LHCN-M2 (cell line): Measurements from ENCODE around the gene CAMSAP1. TPM values are rescaled to one million over a fixed set of nuclear protein-coding genes. Genes with fewer than 3 reads are reported as not detected.

Experiments used
- DNase-seq: peaks from one replicate; pipeline ENCODE4 v3.0.0-alpha.2; 2012; ENCODE audit warnings: low read depth
- total RNA-seq: library from RNA; depleted of rRNA; stranded (reverse); fragments of >200 nt; gene quantifications from 2 replicates; pipeline ENCODE4 v1.2.3, GENCODE V29; 2014

CAMSAP1 gene
- total RNA-seq, 1 experiment from 2014 or later, result 32.0 TPM

GRCh38 chr9:135941288-135941995, 34.1 kb upstream of the CAMSAP1 start:
- no peak for DNase-seq

- DNase-seq, result peak; percentile 21
These were observed 32.3 kb upstream of the CAMSAP1 start for GRCh38 chr9:135939351-135940265.

GRCh38 chr9:135937521-135938489, 30.5 kb upstream of the CAMSAP1 start:
- no peak for DNase-seq

- DNase-seq, result no peak
These were observed 25.8 kb upstream of the CAMSAP1 start for GRCh38 chr9:135933114-135933513.

- no peak for DNase-seq
These were observed 25.3 kb upstream of the CAMSAP1 start for GRCh38 chr9:135932656-135933055.

- DNase-seq, result no peak
These were observed 24.0 kb upstream of the CAMSAP1 start for GRCh38 chr9:135931349-135931820.

GRCh38 chr9:135930446-135931345, 23.4 kb upstream of the CAMSAP1 start:
- no peak for DNase-seq

DNA sequence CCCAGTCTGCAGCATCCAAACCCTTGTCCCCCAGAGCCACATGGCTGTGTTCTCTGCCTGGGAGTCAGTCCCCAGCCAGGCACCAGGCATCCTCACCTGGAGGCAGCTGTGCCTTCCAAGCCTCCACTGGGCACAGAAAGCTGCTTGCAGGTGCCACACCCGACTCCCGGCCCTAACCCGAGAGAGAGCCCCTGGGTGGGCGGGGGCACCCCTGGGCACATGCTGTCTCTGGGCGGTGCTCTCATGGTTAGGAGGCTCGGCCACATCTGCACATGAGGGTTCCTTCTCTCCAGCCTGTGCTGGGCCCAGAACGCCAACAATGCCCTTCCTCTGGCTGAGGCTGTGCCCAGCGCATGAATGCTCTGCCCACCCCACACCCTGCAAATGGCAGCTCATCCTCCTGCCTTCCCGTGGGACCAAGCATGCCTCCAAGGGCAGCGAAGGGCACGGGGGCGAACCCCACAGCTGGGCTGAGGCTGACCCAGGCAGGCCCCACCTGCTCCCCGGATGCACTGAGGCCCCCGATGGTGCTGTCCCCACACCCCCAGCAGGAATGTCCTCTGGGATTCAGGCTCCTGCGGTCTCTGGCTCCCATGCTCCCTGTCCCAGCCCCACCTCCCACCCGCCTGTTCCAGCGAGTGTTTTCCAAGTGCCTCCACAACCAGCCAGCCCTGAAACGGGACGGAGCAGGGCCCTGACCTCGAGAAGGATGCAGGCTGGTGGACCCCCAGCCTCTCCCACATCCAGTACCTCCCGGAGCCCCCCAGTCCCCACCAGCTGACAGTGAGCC, 22.5 kb upstream of the CAMSAP1 start:
- no peak for DNase-seq

DNA sequence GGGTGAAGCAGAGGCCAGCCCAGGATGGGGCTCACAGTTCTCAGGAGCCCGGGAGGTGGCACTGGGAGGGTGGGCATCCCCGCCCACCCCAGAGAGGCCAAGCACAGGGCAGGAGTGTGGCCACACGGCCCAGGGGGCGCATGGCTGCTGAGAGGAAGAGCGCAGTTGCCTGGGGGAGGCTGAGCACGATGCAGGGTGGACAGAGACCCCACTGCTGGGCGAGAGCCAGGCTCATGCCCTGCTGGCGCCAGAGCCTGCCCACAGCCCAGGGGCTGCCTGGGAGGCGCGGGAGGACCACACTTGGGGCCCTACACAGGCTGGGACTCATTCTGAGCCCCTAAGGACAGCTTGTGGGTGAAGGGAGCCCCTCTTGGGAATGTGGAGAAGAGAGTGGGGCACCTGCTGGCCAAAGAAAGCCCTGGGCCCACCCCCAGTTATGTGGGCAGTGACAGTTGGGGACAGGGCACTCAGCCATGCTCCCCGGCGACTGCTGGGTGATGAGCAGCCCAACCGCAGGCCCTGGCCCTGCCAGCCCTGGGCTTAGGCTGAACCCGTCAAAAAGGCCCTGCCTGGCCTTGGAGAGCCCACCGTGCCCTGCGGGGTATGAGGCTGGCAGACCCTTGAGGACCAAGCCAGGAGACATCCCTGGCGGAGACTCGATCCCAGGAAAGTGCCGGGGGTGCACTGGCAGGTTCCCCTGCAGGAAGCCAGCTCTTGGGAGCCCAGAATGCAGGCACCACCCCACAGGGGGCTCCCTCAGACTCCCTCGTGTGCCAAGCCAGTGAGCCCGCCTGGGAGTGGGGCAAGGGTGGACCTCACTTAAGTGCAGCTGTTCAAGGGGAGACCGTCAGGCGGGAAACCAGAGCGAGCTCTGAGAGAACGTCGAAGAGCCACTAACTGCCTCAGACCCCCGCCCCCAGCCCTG, 21.6 kb upstream of the CAMSAP1 start:
- DNase-seq, result no peak

- DNase-seq, result no peak
These were observed 20.9 kb upstream of the CAMSAP1 start for GRCh38 chr9:135928074-135928730.

- no peak for DNase-seq
These were observed 20.1 kb upstream of the CAMSAP1 start for GRCh38 chr9:135927195-135928013.

DNA sequence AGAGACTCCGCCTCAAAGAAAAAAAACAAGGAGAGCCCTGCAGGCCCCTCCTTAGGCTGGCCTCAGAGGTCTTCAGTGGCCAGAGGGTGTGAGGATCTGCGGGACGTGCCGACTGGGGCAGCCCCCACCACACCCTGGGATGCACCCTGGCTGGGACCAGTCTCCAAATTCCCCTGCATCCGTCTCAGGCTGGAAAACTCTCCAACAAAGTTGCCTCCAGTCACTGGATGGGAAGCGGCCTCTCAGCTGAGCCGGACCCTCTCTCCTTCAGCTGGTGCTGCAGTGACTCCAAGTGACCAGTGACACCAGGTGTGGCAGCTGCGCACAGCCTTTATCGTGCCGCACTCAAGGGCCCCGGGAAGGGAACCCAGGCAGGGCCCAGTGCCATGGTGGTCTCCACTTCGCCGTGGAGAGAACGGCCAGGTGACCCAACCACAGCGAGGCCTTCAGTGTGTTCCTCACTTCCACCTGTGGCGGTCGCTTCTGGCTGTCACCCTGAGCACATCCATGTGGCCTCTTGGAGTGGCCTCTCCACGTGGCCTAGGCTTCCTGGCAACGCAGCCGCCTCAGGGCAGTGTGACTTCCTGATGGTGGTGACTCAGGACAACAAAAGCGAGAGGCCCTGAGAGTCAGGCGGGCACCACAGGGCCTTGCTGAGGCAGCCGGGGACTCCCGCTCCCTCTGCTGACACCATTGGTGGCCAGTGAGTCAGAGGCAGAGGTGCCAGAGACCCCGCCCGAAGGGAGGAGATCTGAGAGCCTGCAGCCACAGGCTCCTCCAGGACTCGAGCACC, 19.3 kb upstream of the CAMSAP1 start:
- DNase-seq, result peak; percentile 86

GRCh38 chr9:135925496-135926133, 18.3 kb upstream of the CAMSAP1 start:
- no peak for DNase-seq

GRCh38 chr9:135924628-135925338, 17.4 kb upstream of the CAMSAP1 start:
- no peak for DNase-seq

- no peak for DNase-seq
These were observed 16.2 kb upstream of the CAMSAP1 start for GRCh38 chr9:135923508-135923907.
